Astrocyte (in vitro differentiated cells and primary cell): ENCODE measurements around the gene TIAL1.

ENCODE experiments used
- EZH2 ChIP-seq: IDR thresholded peaks from 2 replicates; pipeline ENCODE4 v1.6.1; 2012; ENCODE audit warnings: mild to moderate bottlenecking, low read length, inconsistent platforms; ENCODE audit not compliant: insufficient read depth
- TF ChIP-seq, protein P1 (sequence below): IDR thresholded peaks from 2 replicates; pipeline ENCODE4 v1.5.1; 2011; ENCODE audit warnings: low read depth, mild to moderate bottlenecking, inconsistent platforms, low read length, moderate library complexity; ENCODE audit not compliant: insufficient read depth

DNA sequence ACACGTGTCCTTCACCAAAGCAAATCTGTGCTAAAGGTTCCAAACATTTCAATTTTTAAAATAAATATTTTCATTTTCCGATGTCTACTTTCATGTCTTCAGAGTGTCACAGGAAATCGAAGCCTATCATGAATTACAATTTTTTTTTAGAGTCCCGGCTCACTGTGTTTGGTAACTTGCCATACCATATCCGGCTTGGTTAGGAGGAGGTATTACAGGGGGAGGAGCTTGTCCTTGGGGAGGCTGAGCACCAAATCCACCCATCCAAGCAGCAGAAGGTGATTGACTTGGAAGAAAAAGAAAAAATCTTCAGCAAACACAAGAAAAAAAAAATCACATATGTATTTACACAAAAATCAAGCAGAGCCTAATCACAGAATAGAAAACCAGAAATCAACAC is 21.3 kb downstream of the TIAL1 start:
- TF ChIP-seq, protein P1, sequence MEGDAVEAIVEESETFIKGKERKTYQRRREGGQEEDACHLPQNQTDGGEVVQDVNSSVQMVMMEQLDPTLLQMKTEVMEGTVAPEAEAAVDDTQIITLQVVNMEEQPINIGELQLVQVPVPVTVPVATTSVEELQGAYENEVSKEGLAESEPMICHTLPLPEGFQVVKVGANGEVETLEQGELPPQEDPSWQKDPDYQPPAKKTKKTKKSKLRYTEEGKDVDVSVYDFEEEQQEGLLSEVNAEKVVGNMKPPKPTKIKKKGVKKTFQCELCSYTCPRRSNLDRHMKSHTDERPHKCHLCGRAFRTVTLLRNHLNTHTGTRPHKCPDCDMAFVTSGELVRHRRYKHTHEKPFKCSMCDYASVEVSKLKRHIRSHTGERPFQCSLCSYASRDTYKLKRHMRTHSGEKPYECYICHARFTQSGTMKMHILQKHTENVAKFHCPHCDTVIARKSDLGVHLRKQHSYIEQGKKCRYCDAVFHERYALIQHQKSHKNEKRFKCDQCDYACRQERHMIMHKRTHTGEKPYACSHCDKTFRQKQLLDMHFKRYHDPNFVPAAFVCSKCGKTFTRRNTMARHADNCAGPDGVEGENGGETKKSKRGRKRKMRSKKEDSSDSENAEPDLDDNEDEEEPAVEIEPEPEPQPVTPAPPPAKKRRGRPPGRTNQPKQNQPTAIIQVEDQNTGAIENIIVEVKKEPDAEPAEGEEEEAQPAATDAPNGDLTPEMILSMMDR = no peak
- TF ChIP-seq EZH2 = no peak
